ENCODE results near the gene UNC5C.

DNA sequence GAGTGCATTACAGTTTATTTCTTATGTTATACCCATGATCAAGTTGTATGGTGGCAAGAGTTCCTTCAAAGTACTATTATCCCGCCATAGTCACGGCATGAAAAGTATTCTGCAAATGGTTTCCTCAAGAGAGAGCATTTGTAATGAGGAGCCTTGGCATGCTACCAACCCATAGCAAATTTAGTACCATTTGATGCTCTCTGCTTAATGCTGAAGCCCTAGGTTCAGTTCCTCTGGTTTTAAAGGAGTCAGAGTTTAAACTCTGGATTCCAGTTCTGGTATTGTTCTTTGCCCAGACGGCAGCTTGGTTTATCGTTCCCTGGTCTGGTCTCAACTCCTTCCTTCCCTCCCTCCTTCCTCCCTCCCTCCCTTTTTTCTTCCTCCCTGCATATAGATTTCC is 419.7 kb downstream of the UNC5C start:
- TF ChIP-seq, protein P1, sequence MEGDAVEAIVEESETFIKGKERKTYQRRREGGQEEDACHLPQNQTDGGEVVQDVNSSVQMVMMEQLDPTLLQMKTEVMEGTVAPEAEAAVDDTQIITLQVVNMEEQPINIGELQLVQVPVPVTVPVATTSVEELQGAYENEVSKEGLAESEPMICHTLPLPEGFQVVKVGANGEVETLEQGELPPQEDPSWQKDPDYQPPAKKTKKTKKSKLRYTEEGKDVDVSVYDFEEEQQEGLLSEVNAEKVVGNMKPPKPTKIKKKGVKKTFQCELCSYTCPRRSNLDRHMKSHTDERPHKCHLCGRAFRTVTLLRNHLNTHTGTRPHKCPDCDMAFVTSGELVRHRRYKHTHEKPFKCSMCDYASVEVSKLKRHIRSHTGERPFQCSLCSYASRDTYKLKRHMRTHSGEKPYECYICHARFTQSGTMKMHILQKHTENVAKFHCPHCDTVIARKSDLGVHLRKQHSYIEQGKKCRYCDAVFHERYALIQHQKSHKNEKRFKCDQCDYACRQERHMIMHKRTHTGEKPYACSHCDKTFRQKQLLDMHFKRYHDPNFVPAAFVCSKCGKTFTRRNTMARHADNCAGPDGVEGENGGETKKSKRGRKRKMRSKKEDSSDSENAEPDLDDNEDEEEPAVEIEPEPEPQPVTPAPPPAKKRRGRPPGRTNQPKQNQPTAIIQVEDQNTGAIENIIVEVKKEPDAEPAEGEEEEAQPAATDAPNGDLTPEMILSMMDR (IDR thresholded peaks at IDR 0.05) = no peak
- no peak for TF ChIP-seq EZH2 (IDR thresholded peaks at IDR 0.05)

Measured in neural progenitor cell (in vitro differentiated cells).